ENCODE measurements around the gene PAGR1. TPM values are rescaled to one million over a fixed set of nuclear protein-coding genes. Genes with fewer than 3 reads are reported as not detected.

The PAGR1 gene
- total and polyA plus RNA-seq, 10 of the 15 experiments (the other 5 are each of a cell fraction or from before 2014, with no cell fraction given) = 1.1 to 57.7 (median 23.4) TPM

DNA sequence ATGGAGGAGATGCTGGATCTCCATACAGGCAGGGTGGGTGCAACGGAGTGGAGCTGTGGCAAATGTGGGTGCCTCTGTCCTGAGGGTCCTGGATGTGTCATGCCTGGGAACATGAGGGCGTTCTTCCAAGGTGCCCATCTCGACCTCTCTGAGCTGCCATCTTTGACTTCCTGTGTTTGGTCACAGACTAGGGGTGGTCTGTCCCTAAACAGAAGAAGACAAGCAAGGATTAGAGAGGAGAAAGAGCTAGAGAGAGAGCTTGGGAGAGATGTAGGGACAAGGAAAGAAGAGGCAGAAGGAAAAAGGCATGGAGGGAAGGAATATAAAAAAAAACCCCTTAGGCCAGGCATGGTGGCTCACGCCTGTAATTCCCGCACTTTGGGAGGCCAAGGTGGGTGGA, 41.2 kb upstream of the PAGR1 start:
- Histone ChIP-seq H3K4me3 (no peak overlapping the region), H3K27ac (ENCODE audit: control insufficient read depth, insufficient read depth) (no peak overlapping the region), H4K20me1 (ENCODE audit: control insufficient read depth, insufficient read depth) (no peaks in the 10 kb centered on the region), H3K4me2 (ENCODE audit: control insufficient read depth, insufficient read depth) (no peak overlapping the region), H3K9me3 (replicated peaks; ENCODE audit: control insufficient read depth, insufficient read depth, low read length) (no peaks in the 10 kb centered on the region), H3K36me3 (ENCODE audit: control insufficient read depth in 2 of 2, insufficient read depth in 2 of 2, low read length in 1 of 2) (no peaks in the 10 kb centered on the region), H3K79me2 (ENCODE audit: control insufficient read depth, insufficient read depth, low read length) (no peaks in the 10 kb centered on the region), H3K9ac (ENCODE audit: control insufficient read depth, insufficient read depth, low read length) (no peak overlapping the region), H3K4me1 (ENCODE audit: control insufficient read depth, insufficient read depth, low read length) (no peaks in the 10 kb centered on the region), H2AFZ (ENCODE audit: control insufficient read depth, low read depth, low read length) (no peak overlapping the region), H3K27me3 (replicated peaks in 1 of 2; ENCODE audit: control insufficient read depth in 2 of 2, insufficient read depth in 2 of 2, low read length in 1 of 2) (no peaks in the 10 kb centered on the region)
- BruUV-seq (replicated peaks) = no TSS peak
- in situ Hi-C loops (cut with MboI) (no loop called here), intact Hi-C loops (cut with micrococcal nuclease; ENCODE audit: unreplicated experiment) (no loop called here)
- TF ChIP-seq, protein P1, sequence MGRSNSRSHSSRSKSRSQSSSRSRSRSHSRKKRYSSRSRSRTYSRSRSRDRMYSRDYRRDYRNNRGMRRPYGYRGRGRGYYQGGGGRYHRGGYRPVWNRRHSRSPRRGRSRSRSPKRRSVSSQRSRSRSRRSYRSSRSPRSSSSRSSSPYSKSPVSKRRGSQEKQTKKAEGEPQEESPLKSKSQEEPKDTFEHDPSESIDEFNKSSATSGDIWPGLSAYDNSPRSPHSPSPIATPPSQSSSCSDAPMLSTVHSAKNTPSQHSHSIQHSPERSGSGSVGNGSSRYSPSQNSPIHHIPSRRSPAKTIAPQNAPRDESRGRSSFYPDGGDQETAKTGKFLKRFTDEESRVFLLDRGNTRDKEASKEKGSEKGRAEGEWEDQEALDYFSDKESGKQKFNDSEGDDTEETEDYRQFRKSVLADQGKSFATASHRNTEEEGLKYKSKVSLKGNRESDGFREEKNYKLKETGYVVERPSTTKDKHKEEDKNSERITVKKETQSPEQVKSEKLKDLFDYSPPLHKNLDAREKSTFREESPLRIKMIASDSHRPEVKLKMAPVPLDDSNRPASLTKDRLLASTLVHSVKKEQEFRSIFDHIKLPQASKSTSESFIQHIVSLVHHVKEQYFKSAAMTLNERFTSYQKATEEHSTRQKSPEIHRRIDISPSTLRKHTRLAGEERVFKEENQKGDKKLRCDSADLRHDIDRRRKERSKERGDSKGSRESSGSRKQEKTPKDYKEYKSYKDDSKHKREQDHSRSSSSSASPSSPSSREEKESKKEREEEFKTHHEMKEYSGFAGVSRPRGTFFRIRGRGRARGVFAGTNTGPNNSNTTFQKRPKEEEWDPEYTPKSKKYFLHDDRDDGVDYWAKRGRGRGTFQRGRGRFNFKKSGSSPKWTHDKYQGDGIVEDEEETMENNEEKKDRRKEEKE (IDR thresholded peaks at IDR 0.05) = no peak
- no peak for TF ChIP-seq USF2 (IDR thresholded peaks at IDR 0.05; ENCODE audit: borderline replicate concordance, low read depth, low read length)
- no peak for TF ChIP-seq NFYA (IDR thresholded peaks at IDR 0.05; ENCODE audit: borderline replicate concordance, low read depth, low read length)
- SMC1A ChIA-PET (ENCODE audit: uncharacterized antibody, unreplicated experiment) = interaction anchor here (0.8 to 1.1 kb wide), 2 partner anchors 10 to 15 kb away, joined by 3 read pairs; no protein-coding TSS in a partner anchor
- ATAC-seq (no peak), DNase-seq (ENCODE audit: low read depth, low spot score) (no peak), FAIRE-seq (no peak)
- 57% methylated on average over 5 of the region's 5 CpGs for WGBS (ENCODE audit: insufficient coverage, insufficient replicate concordance, low lambda C conversion rate, missing lambda C conversion rate)
- POLR2A ChIA-PET = interaction anchor here (0.6 kb wide), 1 partner anchor 38 kb away, joined by 6 read pairs; no protein-coding TSS in a partner anchor
- CTCF ChIA-PET = interaction anchor here (0.5 to 1.8 kb wide), 3 partner anchors 8 to 12 kb away, joined by 3 to 11 read pairs (median 3); no protein-coding TSS in a partner anchor
- RAD21 ChIA-PET (ENCODE audit: unreplicated experiment) = interaction anchor here (0.7 kb wide), 1 partner anchor 368 kb away, joined by 3 read pairs; no protein-coding TSS in a partner anchor
